ENCODE measurements around the gene KIF18B.

KIF18B gene

DNA sequence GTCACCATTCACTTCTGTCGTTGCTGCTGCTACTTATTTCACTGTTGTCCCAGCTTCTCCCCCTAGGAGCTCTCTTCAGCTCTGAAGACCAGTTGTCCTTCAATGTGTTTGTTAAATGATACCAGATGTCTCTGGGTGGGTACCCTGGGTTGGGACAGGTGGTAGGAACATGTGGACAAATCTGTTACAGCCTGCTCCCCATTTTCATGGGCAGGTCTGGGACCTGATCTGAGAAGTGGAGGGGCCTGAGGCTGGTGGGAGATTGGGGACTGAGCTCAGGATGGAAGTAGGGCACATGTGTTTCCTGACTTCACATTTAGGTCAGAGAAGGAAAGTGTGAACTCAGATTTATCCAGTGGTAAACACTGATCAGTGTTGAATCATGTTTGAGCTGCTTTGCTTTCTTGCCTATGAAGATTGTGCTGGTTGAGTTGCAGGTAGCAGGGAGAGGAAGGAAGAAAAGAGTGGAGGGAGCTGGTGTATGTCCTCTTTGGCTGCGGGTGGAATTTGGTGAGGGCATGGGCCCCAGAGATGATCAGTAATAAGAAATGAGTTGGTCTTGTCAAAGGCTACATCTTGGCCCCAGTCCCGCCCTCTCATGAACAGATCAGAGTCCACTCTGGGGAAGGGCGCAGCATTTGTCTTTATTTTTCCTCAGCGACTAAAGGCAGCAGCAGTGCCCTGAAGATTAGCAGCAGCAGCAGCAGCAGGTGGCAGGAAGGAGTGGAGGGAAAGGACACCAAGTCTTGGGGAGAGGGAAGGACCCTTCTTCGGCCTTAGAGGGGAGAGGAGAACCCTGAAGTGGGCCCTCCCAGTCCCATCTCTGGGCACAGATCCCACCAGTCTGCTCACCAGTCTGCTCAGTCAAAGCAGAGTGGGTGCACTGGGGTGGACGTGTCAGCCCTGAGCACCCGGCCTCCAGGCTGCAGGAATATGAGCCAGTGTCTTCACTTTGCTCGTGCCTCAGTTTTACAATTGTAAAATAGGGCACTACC, 42.3 kb downstream of the KIF18B start:
- no peak for DNase-seq (ENCODE audit: low read depth in 2 of 2)

DNA sequence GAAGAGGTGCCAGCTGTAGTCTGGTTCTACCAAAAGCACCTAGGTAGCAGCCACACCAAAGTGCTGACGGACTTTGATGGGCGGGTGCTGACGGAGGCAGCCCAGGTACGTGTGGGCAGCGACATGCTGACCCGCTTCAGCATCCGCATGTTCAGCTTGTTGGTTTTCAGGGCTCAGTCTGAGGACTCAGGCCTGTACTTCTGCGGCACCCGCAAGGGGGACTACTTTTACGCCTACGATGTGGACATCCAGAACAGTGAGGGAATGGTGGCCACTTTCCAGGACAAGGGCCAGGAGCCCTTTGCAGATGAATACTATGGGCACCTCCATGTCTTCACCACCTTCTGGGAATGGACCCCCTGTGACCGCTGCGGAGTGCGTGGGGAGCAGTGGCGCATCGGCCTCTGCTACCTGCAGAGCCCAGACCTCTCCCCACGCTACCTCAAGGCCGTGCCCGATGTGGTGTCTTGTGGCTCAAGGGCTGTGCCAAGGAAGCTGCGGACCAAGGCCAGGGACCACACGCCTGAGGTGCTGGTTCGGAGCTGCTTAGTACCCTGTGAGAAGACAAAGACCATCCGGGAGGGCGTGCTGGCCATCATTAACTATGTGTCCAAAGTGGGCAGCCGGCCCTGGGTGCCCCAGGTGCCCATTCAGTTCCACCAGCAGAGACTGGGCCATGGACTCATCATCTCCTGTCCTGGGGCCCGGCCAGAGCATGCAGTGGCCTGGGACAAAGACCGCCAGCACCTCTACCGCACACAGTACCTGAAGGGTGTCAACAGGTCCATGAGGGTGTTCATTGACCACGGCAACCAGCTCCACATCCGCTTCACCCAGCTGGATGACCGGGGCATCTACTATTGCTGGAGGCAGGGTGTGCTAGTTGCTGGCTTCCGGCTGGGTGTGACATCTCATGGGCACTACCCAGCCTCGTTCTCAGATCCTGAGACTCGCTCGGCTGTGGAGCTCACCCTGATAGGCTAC, 43.3 kb downstream of the KIF18B start:
- DNase-seq (ENCODE audit: low read depth in 2 of 2) = no peak

DNA sequence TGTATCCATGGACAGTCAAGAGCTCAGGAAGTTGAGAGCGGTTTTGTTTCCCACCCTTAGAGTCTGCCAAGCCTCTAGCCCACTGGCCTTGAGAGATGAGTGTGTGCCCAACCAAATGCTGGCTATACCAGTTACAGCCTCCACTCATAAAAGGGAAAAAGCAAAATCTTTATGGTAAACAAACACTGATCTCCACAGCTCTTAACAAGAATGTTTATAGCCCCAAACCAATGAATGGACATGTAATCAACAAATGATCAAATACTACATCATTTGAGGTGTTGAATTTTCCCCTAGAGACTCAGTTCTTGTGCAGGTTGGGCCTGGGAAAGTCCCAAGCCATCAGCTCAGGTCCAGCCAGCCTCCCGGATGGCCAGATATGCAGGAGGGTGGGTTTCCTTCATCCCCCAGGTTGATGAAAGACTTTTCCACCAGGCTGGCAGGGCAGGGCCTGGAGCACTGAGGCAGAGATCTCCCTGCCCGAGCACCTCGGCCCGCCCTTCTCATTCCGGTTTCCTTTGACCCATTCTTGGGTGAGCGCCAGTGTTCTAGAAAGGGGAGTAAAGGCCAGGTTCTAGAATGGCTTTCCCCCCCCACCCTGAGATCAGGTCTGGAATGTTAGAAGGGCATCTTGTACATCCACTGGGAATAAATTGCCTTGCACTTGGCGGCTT, 44.4 kb downstream of the KIF18B start:
- DNase-seq (ENCODE audit: low read depth in 2 of 2) = no peak

DNA sequence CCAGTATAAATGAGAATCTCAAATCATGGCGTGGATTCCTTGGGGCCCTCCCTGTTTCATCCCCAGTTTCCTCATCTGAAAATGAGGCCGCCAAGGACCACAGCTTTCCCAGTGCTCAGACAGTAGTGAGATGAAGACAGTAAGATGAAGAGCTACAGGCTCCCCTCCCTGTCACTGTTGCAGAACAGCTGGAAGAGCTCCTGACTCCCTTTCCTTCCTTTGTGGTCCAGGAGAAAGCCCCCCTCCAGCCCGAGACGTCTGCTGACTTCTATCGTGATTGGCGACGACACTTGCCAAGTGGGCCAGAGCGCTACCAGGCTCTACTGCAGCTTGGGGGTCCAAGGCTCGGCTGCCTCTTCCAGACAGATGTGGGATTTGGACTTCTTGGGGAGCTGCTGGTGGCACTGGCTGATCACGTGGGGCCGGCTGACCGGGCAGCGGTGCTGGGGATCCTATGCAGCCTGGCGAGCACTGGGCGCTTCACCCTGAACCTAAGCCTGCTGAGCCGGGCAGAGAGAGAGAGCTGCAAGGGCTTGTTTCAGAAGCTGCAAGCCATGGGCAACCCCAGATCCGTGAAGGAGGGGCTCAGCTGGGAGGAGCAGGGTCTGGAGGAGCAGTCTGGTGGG, 45.3 kb downstream of the KIF18B start:
- DNase-seq (ENCODE audit: low read depth in 2 of 2) = no peak

DNA sequence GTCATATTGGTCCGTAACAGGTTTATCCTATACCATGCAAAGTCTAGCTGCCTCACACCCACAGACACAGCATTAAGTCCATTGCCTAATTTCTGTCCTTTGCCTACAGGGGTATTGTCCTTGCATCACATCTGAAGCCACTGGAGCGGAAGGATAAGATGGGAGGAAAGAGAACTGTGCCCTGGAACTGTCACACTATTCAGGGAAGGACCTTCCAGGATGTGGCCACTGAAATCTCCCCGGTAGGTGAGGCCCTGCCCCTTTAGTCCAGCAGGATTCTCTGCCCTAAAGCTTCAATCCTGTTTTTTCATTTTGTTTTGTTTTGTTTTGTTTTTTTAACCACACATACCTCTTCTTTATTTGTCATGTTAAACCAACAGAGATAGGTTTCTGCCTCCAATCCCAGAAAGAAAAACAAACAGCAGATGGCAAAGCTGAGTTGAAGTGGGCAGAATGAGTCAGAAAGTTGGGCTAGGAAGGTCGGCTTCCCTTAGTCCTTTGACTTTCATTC, 46.1 kb downstream of the KIF18B start:
- no peak for DNase-seq (ENCODE audit: low read depth in 2 of 2)

DNA sequence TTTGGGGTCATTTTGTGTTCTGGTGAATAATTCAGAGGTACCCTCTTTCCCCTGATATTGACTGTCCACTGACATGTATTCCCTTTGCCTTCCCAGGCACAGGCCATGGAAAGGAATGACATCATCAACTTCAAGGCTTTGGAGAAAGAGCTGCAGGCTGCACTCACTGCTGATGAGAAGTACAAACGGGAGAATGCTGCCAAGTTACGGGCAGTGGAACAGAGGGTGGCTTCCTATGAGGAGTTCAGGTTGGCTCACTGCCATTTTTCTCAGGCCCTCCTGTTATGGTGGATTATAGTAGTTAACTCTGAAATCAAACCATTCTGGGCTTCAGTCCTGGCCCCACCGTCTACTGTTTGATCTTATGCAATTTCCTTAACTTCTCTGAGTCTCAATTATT, 46.7 kb downstream of the KIF18B start:
- no peak for DNase-seq (ENCODE audit: low read depth in 2 of 2)

DNA sequence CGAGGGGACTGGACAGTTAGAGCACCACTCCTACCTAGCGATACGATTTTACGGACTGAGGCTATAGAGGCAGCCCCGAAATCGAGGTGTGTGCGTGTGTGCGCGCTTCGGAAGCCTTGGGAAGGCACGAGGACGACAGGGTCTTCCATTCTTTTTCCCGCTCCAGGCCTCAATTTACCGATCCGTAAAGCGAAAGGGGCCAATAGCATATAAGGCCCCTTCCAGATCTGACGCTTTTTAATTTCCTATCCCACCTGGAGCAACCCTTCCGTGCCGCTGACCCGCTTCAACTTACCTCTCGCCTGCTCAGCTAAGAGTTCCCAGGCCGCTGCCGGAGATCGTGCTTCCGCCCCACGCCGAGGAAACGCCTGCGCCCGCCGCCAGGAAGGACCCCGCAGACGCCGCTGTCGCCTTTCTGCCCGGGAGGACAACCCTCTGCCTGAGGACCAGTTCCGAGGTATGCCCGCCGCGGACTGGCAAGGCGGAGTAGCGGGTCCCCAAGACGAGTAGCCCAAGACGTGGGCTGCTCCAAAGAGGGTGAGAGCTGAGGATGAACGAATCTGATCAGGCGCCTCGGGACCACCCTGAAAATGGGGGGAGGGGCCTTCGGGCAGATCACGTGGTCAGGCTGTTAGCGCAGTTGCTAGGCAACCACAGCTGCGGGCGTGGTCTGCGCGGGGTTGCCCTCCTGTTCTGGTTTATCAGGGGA, 48.3 kb downstream of the KIF18B start, which contains the start of gene EFTUD2:
TSS of gene EFTUD2 (minus strand) at position 372 of the 709 bp plus-strand sequence. CDS start 4,924 bp downstream, outside the sequence.
- peak; percentile 84 to 91 for DNase-seq (ENCODE audit: low read depth in 2 of 2)

DNA sequence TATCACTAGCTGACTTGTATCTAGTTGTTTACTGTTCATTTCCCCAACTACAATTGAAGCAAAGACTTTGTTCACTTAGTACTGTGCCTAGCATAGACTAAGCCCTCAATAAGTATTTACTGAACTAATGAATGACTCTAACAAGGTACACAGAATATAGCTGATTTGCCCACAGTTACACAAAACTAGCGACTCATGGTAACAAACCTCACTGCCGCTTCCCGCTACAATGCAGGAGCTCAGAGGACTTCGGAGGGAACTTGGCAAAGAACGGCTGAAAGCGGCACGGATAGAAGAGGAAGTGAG, 48.9 kb downstream of the KIF18B start:
- no peak for DNase-seq (ENCODE audit: low read depth in 2 of 2)

DNA sequence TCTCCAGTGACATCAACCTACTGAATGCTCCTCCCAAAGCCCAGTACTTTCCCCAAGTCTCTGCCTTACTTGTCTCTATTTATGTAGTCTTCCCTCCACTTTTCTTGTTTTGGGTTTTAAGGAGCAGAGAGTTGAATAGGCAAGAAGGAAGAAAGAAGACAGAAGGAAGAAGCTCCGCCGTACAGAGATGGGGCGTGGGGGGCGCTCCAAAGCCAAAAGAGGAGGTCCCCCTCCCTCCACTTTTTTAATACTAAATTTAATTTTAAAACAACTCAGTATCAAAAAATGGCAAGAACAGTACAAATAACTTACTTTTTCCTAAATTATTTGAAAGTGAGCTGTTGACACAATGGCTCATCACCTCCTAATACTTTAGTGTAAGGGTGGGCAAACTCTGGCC, 52.9 kb downstream of the KIF18B start:
- DNase-seq (ENCODE audit: low read depth in 2 of 2) = no peak

DNA sequence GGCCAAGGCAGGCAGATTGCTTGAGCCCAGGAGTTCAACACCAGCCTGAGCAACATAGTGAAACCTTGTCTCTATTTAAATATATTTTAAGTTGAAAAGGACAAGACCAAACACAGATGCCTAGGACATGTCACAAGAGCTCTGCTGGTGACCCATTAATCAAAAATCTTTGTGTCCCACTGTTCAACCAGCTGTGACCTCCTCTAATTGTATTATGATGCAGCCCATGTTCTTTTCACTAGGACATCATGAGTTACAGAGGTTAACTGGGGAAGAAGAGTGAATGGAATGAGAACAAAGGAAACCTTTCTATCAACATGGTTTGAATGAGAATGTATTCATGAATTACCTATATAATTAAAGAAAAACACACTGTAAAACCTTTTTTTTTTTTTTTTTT, 55.3 kb downstream of the KIF18B start:
- DNase-seq (ENCODE audit: low read depth in 2 of 2) = no peak

DNA sequence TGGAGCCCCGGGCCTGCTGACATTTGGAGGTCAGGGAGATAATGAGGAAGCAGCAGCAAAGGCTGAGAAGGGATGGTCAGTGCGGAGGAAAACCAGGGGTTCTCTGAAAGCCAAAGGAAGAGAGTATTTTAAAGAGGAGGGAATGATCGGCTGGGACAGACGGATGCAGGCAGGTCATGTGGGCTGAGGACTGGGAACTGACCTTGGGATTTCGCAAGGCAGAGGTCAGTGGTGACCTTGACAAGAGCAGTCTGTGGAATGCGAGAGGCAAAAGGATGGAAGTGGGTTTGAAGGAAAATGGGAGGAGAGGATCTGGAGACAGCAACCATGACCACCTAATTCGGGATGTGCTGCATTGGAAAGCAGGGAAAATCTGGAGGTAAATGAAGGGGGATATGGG, 58.6 kb downstream of the KIF18B start:
- DNase-seq (ENCODE audit: low read depth in 2 of 2) = no peak

DNA sequence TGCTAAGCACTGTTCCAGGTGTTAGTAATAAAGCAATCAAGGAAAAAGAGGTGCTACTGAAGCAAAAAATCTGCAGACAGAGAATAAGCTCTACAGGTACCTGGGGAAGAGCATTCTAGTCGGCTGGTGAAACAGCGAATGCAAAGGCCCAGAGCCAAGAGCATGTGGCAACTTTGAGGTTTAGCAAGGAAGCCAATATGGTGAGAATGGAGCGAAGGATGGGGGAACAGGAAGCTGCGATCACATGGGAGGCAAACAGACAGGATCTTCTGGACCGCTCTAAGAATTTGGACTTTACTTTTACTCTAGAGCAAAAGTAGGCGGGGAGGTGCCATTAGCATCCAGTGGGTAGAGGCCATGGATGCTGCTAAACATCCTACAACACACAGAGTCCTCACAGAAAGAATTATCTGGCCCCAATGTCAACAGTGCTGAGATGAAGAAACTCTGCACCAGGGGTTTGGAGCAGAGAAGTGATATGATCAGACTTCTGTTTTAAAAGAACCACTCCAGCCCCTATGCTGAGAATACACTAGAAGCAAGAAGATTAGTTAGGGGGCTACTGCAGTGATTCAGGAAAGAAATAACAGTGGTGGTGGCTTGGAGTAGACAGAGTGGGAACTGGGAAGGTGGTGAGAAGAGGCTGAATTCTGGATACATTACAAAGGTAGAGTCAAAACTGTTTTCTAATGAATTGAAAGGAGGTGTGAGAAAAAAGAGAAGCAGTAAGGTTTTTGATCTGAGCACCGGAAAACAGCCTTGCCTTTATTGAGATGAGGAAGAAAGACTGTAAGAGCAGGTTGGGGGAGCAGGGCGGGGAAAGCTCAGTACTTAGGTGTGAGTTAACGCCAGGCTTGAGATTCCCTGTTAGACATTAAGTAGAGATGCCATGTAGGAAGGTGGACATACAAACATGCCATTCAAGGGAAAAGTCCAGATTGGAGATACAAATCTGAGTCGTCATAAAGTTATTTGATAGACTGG, 59.3 kb downstream of the KIF18B start:
- no peak for DNase-seq (ENCODE audit: low read depth in 2 of 2)

DNA sequence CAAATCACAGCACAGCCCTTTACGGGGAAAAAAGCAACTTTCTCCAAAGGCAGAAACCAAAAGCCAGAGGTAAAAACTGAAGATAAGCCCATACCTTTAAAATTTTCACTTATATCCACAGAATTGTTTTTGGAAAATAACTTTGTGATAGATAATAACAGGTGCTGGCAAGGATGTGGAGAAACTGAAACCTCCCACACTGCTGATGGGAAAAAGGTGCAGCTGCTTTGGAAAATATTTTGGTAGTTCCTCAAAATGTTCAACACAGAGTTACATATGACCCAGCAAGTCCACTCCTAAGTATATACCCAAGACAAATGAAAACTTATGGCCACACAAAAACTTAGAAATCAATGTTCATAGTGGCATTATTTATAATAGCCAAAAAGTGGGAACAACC, 60.6 kb downstream of the KIF18B start:
- DNase-seq (ENCODE audit: low read depth in 2 of 2) = no peak

DNA sequence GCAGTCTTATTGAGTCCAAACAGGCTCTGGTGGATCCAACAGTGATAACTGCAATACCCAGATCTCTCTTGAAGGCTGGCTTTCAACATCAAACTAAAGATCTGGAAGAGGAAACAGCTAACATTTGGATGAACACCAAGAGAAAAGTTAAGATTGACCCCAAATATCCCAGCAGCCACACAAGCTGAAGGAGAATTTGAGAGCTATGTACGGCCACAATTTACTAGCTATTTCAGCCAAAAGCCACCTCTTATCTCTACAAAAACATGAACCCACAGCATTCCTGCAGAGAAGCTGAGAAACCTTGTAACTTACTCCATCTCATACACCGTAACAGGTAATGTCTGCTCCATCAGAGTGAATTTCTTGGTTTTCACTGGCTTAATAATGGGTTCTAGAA, 62.6 kb downstream of the KIF18B start:
- DNase-seq (ENCODE audit: low read depth in 2 of 2) = no peak

DNA sequence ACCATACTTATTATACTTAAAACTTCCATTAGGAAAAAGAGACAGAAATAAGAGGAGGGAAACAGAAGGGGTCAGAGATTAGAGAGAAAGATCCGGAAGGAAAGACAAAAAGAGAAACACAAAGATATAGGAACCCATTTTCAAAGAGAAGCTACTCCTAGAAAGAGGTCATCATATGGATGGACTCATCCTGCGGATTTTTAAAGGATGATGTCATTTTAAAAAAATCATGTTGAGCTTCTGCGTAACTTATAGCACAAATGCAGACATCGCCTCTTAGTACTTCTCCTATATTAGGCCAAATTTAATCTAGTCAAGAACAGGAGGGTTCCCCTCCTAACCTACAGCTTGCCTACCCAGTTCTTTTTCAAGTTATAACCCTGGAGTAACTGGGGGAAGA, 66.4 kb downstream of the KIF18B start:
- no peak for DNase-seq (ENCODE audit: low read depth in 2 of 2)

DNA sequence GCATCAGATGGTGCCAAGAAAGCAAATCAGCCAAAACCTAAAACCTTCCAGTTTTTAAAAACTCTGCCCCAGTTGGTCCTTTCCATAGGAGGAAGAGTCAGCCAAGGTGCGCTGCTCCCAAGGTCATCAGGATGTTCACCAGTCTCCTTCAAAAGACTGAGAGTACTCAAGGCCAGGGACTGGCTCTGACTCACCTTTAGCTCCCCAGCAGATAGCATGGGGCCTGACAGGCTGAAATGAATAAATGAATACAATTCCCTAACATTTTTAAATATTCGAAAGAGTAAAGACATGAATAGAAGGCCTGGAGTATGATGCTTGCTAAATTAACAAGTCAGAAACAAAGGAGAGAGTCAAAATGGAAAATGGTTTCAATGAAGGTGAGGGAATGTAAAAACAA, 67.5 kb downstream of the KIF18B start:
- no peak for DNase-seq (ENCODE audit: low read depth in 2 of 2)

DNA sequence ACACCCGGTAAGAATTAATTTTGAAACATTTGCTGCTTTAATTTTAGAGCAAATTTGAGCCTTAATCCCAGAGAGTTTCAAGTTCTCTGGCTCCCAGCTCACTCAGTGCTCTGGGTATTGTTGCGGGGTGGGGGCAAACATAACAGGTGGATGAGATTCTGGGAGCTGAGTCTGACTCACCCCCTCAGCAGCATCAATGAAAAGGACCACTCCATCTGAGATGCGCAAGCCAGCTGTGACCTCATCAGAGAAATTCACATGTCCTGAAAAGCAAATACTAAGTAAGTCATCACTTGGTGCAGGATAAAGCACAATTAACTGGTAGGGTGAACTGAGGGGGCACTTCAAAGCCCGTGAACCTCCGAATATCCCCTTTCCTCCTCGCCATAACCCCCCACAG, 68.2 kb downstream of the KIF18B start:
- DNase-seq (ENCODE audit: low read depth in 2 of 2) = no peak

DNA sequence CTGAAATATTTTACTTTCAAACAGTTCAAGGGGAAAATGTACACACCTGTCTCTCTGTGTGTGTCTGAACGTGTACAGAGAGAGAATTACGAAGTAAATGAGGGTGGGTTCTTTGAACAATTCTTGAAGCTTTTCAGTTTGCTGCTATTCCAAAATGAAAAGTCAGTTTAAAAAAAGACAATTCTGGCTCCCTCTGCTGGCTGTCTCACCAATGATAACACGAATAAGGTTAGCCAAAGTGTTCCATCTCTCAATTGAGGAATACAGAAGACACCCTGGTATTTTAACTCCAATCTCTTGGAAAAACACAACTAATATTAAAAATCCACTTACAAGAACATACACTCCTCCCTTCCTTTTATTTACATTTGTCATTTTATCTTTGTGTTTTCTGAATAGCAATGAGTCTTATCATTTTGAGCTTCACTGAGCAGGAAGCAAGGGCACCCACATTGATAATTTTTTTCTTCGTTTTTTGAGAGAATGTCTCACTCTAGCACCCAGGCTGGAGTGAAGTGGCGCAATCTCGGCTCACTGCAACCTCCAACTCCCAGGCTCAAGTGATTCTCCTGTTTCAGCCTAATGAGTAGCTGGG, 68.8 kb downstream of the KIF18B start:
- DNase-seq (ENCODE audit: low read depth in 2 of 2) = peak in 1 of 2 experiments; percentile 8

DNA sequence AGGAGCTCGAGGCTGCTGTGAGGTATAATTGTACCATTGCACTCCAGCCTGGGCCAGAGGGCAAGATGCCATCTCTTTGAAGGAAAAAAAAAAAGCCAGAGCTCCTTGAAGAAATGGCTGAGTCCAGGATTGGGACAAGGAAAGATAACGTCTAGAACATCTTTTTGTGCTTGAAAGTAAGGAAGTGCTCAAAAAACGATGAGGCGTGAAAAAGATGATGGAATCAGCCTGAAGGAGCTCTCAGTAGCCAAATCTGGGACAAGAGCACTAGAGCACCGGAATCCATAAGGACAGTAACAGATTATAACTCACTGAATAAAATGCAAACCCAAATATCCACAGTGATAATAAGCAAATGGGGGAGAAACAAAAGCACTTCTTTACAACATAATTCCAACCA, 70.5 kb downstream of the KIF18B start:
- no peak for DNase-seq (ENCODE audit: low read depth in 2 of 2)
